Prostate gland (tissue), 2 donors: ENCODE measurements around the gene RGS21.

Experiments
- POLR2AphosphoS5 ChIP-seq: sonication (generic); formaldehyde crosslinking; IDR thresholded peaks from one replicate; pipeline ENCODE4 v1.6.1; 2017; ENCODE audit warnings: antibody characterized with exemption
- TF ChIP-seq, protein P1 (sequence below), 4 experiments: fragments of 200-600 bp in 2 of 4; fragments of 450-650 bp in 2 of 4; sonication (generic) in 2 of 4; IDR thresholded peaks; 1 replicate in 3 of 4; 2 replicates in 1 of 4; pipeline ENCODE4 v1.5.1; 2016 to 2019; ENCODE audit warnings: antibody characterized with exemption in 4 of 4, mild to moderate bottlenecking in 2 of 4, moderate library complexity in 2 of 4

GRCh38 chr1:192375306-192375705, 58.5 kb downstream of the RGS21 start:
- TF ChIP-seq, protein P1, sequence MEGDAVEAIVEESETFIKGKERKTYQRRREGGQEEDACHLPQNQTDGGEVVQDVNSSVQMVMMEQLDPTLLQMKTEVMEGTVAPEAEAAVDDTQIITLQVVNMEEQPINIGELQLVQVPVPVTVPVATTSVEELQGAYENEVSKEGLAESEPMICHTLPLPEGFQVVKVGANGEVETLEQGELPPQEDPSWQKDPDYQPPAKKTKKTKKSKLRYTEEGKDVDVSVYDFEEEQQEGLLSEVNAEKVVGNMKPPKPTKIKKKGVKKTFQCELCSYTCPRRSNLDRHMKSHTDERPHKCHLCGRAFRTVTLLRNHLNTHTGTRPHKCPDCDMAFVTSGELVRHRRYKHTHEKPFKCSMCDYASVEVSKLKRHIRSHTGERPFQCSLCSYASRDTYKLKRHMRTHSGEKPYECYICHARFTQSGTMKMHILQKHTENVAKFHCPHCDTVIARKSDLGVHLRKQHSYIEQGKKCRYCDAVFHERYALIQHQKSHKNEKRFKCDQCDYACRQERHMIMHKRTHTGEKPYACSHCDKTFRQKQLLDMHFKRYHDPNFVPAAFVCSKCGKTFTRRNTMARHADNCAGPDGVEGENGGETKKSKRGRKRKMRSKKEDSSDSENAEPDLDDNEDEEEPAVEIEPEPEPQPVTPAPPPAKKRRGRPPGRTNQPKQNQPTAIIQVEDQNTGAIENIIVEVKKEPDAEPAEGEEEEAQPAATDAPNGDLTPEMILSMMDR (IDR thresholded peaks at IDR 0.05), result no peak
- no peak for TF ChIP-seq POLR2AphosphoS5
